NCI-H2196 treated with DMSO at 0.1 percent for 48 hours (cell line): ENCODE measurements around the gene CFAP221.

Source experiments
- DNase-seq: peaks from one replicate; lab custom pipeline; 2025; ENCODE audit not compliant: unreplicated experiment; lab: John Stamatoyannopoulos, UW

Gene CFAP221

DNA sequence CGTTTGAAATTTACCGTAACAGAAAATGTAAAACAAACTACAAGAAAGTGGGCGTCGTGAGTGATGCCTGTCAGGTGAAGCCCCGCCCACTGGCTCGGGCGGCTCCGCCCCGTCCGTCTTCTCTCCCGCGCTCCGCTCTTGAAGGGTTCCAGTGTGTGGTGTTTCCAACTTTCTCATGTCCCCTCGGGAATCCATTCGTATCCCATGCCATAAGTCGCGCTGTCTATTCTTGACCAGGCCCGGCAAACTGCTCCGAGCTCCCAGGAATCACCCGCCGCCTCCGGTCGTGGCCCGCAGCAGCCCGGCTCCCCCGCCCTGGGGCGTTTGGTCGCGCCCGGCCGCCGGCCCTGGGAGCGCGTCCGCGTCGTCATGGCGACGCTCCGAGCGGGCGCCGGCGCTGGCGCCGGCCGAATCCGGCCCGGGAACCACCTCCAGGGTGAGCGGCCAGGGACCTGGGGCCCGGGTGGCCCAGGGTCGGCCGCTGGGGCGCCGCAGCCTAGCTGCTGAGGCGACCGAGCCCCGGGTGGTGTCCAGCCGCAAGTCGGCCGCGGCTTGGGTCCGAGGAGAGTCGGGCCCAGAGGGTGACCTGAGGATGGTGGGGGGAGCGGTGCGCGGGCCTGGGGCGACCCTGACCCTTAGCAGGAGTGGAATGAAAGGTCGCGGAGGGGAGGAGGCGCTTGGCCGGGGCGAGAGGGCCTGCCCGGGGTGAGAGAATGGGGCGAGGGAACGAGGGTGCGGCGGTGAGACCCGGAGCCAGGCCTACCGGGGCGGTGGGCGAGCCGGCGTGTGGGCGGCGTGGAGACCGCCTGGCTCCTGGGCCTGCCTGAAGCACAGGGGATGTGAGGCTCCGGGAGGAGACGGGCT lies at the start of gene CFAP221:
Gene CFAP221, plus strand, starts transcription at position 375 of the 864 bp plus-strand sequence. CDS start 1,683 bp downstream, outside the sequence.
- DNase-seq: peak; percentile 55

DNA sequence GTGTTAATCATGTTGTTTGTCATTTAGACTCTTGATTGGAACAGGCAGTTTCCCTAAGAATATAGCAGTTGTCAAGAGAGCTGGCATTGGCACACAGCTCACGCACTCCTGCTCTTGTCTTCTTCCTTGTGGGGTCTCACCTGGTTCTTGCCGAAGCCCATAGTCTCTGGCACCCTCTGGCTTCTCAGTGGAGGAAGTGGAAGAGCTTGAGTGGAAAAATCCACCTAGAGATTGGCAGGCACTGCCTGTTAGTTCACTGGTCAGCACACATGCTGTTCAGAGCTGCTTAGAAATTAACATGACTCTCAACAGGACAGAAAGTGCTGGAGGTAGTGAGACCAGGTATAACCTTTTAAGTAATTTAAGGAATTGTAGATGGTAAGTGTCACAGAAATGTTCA lies 48.3 kb upstream of the CFAP221 start:
- DNase-seq: no peak

DNA sequence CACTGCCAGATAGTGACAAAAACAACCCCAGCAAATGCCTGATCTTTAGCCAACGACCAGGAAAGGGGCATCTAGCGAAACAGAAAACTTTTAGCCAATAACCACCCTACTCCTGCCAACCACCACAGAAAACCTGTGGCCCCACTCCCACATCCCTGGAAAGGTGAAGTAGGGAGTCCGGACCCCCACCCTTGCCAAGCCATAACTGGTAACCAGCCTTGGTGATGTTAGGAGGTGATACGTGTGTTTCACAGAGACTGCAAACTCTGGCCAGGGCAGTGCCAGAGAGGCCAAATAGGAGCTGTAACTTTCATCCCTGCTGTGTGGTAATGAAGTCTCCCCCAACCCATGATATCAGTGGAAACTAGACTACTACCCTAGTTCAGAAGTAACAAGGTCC lies 47.6 kb upstream of the CFAP221 start:
- no peak for DNase-seq

DNA sequence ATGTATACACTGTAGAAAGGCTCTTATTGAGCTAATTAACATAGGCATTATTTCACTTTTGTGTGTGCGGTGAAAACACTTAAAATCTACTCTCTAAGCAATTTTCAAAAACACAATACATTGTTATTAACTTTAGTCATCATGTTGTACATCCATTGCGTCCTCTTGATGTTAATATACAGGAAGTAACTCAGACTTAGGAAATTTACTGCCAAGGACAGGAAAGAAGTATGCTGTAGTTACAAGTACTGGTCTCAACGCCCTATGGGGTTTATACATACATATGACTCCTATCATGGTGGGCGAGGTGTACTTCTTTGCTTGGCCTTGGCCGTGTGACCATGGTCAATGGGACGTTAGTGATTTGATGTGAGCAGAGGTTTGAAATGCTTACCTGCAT lies 35.5 kb upstream of the CFAP221 start:
- no peak for DNase-seq

GRCh38 chr2:119511989-119512388 lies 32.3 kb upstream of the CFAP221 start:
- no peak for DNase-seq

DNA sequence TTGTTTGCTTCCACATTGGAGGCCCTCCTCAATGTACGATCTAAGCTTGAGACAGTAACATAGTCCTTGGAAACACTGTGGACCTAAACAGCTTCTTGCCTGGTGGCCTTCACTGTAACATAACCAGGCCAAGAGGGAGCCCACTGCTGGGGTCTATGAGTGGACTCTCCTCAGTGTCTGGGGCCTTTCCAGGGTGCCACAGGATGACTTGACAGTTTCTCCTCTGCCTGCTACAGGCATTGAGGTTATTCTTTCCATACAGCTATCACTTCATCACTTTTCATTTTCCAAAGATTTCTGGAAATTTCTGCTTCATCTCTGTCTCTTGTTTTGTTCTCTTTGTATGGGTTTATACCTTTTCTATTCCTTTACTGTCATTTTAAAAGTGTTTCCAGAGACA lies 31.3 kb upstream of the CFAP221 start:
- no peak for DNase-seq

- no peak for DNase-seq
These were observed 30.4 kb upstream of the CFAP221 start for GRCh38 chr2:119513832-119514231.

- DNase-seq: no peak
These were observed 28.1 kb upstream of the CFAP221 start for GRCh38 chr2:119516121-119516520.

DNA sequence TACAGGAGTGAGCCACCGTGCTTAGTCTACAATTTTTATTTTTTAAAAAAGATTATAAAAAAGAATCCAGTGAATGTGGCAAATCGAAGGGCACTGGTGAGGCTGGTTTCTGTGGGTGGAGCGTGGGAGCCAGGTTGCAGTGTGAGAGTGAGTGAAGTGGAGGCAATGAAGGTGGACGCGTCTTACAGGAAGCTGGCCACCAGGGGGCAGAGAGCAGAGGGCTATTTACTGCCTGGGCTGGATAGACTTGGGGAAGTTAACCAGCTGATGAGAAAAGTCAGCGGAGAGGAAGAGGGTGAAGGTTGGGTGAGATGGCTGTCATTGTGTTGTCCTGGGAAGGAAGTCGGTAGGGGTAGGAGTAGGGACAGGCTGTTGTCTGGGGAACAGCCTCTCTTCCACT lies 26.8 kb upstream of the CFAP221 start:
- DNase-seq: peak; percentile 4

DNA sequence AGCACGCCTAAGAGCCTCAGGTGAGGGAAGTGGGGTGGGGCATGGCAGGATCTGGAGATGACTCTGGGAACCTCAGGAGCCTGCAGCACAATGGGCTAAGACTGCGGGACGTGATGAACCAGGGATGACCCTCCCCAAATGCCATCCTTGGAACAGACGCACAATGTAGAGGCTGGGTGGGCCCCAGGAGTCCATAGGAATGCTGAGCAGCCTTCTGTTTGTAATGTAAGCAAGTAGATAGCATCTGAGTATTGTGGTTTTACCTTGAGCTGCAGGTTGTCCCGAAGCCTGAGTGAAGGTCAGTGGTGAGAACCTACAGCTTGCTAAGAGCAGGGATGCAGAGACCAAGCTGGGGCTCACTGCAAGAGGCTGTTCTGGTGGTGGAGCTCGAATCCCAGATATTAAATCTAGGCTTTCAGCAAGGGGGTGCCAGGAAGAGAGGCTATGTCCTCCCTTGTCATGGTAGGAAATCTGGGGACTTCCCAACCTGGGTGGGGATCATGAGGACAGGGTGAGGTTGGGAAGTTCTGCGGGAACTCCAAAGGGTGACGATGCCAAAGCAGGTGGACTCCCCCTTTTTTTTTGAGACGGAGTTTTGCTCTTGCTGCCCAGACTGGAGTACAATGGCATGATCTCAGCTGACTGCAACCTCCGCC lies 25.7 kb upstream of the CFAP221 start:
- no peak for DNase-seq

GRCh38 chr2:119519057-119519408 lies 25.2 kb upstream of the CFAP221 start:
- no peak for DNase-seq

DNA sequence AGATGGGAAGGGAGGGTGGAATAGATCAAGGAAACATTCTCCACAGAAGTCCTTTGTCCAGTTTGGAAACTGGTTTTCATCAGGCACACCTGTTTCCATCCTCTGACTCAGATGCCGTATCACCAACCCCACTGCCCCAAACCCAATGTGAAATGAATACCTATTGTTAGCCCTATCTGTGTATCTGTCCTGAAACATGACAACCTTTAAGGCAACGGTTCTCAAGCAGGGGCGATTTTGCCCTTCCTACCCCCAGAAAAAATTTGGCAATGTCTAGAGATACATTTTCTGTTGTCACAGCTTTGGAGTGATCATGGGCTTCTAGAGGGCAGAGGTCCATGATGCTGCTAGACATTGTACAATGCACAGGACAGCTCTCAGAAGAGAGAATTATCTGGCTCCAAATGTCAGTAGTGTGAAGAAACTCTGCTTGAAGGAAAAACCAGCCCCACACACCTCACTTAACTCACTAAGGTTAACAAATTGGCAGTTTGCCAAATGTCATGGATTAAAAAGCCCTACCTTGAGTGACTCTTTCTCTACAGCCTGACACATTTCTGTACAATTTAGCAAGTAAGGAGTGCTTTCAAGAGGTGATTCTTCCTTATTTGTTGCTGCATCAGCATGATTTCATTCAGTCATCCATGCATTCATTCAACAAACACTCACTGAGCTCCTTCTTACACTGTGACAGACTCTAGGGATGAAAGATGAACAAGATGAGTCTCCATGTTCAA lies 23.4 kb upstream of the CFAP221 start:
- DNase-seq: no peak

DNA sequence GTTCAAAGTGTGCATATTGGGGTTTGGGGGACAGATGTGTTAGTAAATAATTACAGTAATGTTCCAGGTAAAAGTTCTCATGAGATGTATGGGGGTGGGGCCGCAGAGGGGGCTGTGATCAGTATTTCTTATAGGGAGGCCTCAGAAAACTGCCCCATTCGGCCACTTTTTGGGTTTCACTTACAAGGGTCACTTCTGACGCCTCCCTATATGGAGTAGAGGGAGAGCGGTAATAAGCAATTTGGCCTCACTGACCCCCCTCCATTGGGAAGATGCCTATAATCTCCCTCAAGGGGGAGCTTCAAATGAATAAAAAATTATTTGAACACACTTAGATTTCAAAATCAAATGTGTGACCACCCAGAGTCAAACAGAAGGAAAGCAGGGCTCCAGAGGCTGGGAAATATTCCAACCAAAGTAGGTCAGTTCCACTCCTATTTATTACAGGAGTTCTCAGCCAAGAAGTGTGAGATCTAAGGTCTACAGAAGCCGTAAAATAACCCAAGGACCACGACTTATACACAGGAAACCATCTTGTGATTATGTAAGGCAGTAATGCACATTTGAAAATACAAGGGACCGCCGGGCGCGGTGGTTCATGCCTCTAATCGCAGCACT lies 22.7 kb upstream of the CFAP221 start:
- no peak for DNase-seq

- DNase-seq: no peak
These were observed 21.6 kb upstream of the CFAP221 start for GRCh38 chr2:119522671-119523070.

DNA sequence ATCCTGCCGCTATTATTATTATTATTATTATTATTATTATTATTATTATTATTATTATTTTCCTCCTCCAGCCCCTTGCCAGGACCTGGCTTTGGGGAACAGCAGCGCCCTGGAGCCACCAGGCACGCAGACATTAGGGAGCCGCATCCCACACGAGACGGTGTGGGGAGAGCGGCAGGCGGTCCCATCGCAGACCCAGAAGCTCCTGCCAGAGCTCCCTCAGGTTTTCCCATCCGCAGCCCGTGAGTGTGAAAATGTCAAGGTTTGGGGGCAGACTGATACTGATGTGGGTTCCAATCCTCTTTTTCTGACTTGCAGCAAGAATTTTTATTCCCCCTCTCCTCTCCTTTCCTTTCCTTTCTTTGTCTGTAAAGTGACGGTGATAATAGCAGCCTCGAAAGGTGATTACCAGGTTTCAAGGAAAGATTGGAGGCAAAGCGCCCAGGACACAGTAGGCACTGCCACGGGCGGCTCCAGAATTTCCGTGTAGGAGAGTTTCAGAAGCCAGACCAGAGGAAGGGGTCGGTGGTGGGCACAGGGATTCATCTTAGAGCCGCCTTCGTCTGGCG lies 20.8 kb upstream of the CFAP221 start:
- no peak for DNase-seq

- DNase-seq: no peak
These were observed 20.1 kb upstream of the CFAP221 start, which contains the start of gene SCTR for GRCh38 chr2:119523952-119524694. Gene SCTR, minus strand, starts transcription at chr2:119524483. Its CDS starts 257 bp downstream, at chr2:119524226.

GRCh38 chr2:119525614-119526013 lies 18.6 kb upstream of the CFAP221 start:
- no peak for DNase-seq

GRCh38 chr2:119527999-119528398 lies 16.2 kb upstream of the CFAP221 start:
- no peak for DNase-seq

GRCh38 chr2:119531292-119531691 lies 13.0 kb upstream of the CFAP221 start:
- no peak for DNase-seq

- DNase-seq: no peak
These were observed 10.7 kb upstream of the CFAP221 start for GRCh38 chr2:119533560-119533959.
